Transverse colon (tissue), 4 donors: ENCODE results near the gene RIMS1. TPM values are rescaled to one million over a fixed set of nuclear protein-coding genes. Genes with fewer than 3 reads are reported as not detected.

Experiments
- DNase-seq: peaks from one replicate; pipeline ENCODE4 v3.0.0-alpha.2; 2019
- H3K27ac ChIP-seq, 4 donors: fragments of 200-600 bp; sonication (generic); 2 replicates each; pipeline ENCODE4 v1.5.1; 2016 to 2018; ENCODE audit warnings: inconsistent platforms in 4 of 4
- H3K27me3 ChIP-seq: fragments of 200-600 bp; sonication (generic); 2 replicates; pipeline ENCODE4 v1.5.1; 2017; ENCODE audit warnings: inconsistent platforms
- H3K36me3 ChIP-seq, 4 donors: fragments of 200-600 bp; sonication (generic); 2 replicates each; pipeline ENCODE4 v1.5.1; 2017 to 2019; ENCODE audit warnings: inconsistent platforms in 4 of 4
- H3K4me1 ChIP-seq, 4 donors: fragments of 200-600 bp; sonication (generic); 2 replicates each; pipeline ENCODE4 v1.5.1; 2017 to 2020; ENCODE audit warnings: inconsistent platforms in 4 of 4
- H3K4me3 ChIP-seq, 4 donors: fragments of 200-600 bp; sonication (generic); 1 replicate in 1 of 4; 2 replicates in 3 of 4; pipeline versions ENCODE4 v1.5.1 to v1.6.1; 2017 to 2019; ENCODE audit warnings: inconsistent platforms in 4 of 4
- H3K9me3 ChIP-seq, 2 donors: fragments of 200-600 bp; sonication (generic); 2 replicates each; pipeline ENCODE4 v1.5.1; 2017 to 2019; ENCODE audit warnings: inconsistent platforms in 2 of 2
- EP300 ChIP-seq: sonication (generic); formaldehyde crosslinking; IDR thresholded peaks from one replicate; pipeline ENCODE4 v1.6.1; 2017; ENCODE audit warnings: antibody characterized with exemption, low read depth
- POLR2A ChIP-seq: fragments of 450-650 bp; IDR thresholded peaks from one replicate; pipeline ENCODE4 v1.6.1; 2016; ENCODE audit warnings: antibody characterized with exemption, mild to moderate bottlenecking, moderate library complexity
- POLR2AphosphoS5 ChIP-seq, 3 donors: sonication (generic); formaldehyde crosslinking; IDR thresholded peaks; one replicate each; pipeline ENCODE4 v1.6.1; 2016; ENCODE audit warnings: antibody characterized with exemption in 3 of 3
- WGBS, 2 donors: methylation state at CpG; one replicate each; pipeline ENCODE4 v1.1.5; 2018; ENCODE audit warnings: low coverage in 1 of 2; 5-methylcytosine and 5-hydroxymethylcytosine counted together
- in situ Hi-C, 4 donors: fragments of 200-750 bp; cut with MboI; loops; one replicate each; pipeline versions ENCODE4 v1.15.0 to v1.15.1; 2017; ENCODE audit warnings: low sequenced_read_pairs in 3 of 4, low pct_ligation_motif_present in 1 of 4, low pct_unique_long_range_greater_than_20kb in 1 of 4
- intact Hi-C: fragments of 100-400 bp; cut with DNase I; formaldehyde crosslinking; loops from one replicate; pipeline ENCODE4 v1.15.1; 2023; ENCODE audit warnings: low total_unique reads
- total RNA-seq, 4 donors: library from RNA; depleted of rRNA; stranded (reverse); fragments of >200 nt; gene quantifications; one replicate each; pipeline ENCODE4 v1.1.0, GENCODE V29; 2016
- TF ChIP-seq, protein P1 (sequence below), 5 experiments: fragments of 200-600 bp in 3 of 5; fragments of 450-650 bp in 2 of 5; sonication (generic) in 3 of 5; IDR thresholded peaks; 1 replicate in 2 of 5; 2 replicates in 3 of 5; pipeline ENCODE4 v1.5.1; 2016 to 2017; ENCODE audit warnings: antibody characterized with exemption in 5 of 5, inconsistent platforms in 3 of 5, mild to moderate bottlenecking in 2 of 5, moderate library complexity in 1 of 5

Gene RIMS1
- total RNA-seq, 4 donors from 2014 or later = 0.32 to 0.41 TPM; not detected in 2

GRCh38 chr6:71902261-71902660 lies 15.9 kb downstream of the RIMS1 start:
- Histone ChIP-seq H3K4me3 (no peak overlapping the region), H3K4me1 (no peaks in the 10 kb centered on the region), H3K9me3 (no peaks in the 10 kb centered on the region), H3K36me3 (no peaks in the 10 kb centered on the region), H3K27me3 (no peaks in the 10 kb centered on the region), H3K27ac (no peak overlapping the region)
- no peak for DNase-seq
- in situ Hi-C loops = no loop called here
- no peak for TF ChIP-seq POLR2A
- TF ChIP-seq, protein P1, sequence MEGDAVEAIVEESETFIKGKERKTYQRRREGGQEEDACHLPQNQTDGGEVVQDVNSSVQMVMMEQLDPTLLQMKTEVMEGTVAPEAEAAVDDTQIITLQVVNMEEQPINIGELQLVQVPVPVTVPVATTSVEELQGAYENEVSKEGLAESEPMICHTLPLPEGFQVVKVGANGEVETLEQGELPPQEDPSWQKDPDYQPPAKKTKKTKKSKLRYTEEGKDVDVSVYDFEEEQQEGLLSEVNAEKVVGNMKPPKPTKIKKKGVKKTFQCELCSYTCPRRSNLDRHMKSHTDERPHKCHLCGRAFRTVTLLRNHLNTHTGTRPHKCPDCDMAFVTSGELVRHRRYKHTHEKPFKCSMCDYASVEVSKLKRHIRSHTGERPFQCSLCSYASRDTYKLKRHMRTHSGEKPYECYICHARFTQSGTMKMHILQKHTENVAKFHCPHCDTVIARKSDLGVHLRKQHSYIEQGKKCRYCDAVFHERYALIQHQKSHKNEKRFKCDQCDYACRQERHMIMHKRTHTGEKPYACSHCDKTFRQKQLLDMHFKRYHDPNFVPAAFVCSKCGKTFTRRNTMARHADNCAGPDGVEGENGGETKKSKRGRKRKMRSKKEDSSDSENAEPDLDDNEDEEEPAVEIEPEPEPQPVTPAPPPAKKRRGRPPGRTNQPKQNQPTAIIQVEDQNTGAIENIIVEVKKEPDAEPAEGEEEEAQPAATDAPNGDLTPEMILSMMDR (IDR thresholded peaks at IDR 0.05) = no peak
- no peak for TF ChIP-seq POLR2AphosphoS5 (IDR thresholded peaks at IDR 0.05)
- TF ChIP-seq EP300 = no peak
- intact Hi-C loops = no loop called here

DNA sequence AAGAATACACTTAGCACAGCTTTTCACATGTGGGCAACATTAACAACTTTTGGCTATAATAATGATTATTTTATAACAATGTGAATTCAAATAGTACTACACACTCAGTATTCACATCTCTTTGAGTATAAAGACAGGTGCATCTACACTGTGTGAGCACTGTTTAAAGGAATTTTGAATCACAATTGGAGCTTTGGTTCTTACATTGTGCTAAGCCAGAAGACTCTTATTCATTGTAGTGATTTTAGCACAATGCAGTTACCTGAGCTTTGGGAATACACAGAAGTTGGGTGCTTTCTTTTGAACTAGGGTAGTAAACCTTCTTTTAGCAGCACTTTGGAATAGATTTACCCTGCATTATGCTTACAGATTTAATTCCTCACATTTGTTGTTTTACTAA lies 20.5 kb downstream of the RIMS1 start:
- TF ChIP-seq POLR2A (no peak), EP300 (no peak), POLR2AphosphoS5 (IDR thresholded peaks at IDR 0.05) (no peak)
- TF ChIP-seq, protein P1 (IDR thresholded peaks at IDR 0.05) = no peak
- intact Hi-C loops (no loop called here), in situ Hi-C loops (no loop called here)
- no peaks in the 10 kb centered on the region for H3K27me3 ChIP-seq
- H3K4me3 ChIP-seq = no peak overlapping the region
- H3K4me1 ChIP-seq = no peaks in the 10 kb centered on the region
- DNase-seq = no peak
- no peak overlapping the region for H3K27ac ChIP-seq
- no peaks in the 10 kb centered on the region for H3K9me3 ChIP-seq
- no peaks in the 10 kb centered on the region for H3K36me3 ChIP-seq

GRCh38 chr6:71908162-71908765 lies 21.9 kb downstream of the RIMS1 start:
- WGBS, 2 donors = 77 to 78% methylated on average over 3 to 4 of the region's 4 CpGs
- in situ Hi-C loops = no loop called here
- Histone ChIP-seq H3K27ac (no peak overlapping the region), H3K36me3 (no peaks in the 10 kb centered on the region), H3K4me3 (no peak overlapping the region), H3K9me3 (no peaks in the 10 kb centered on the region), H3K4me1 (no peaks in the 10 kb centered on the region), H3K27me3 (no peaks in the 10 kb centered on the region)
- intact Hi-C loops = no loop called here
- DNase-seq = no peak
- TF ChIP-seq EP300 = no peak
- TF ChIP-seq POLR2AphosphoS5 (IDR thresholded peaks at IDR 0.05) = no peak

DNA sequence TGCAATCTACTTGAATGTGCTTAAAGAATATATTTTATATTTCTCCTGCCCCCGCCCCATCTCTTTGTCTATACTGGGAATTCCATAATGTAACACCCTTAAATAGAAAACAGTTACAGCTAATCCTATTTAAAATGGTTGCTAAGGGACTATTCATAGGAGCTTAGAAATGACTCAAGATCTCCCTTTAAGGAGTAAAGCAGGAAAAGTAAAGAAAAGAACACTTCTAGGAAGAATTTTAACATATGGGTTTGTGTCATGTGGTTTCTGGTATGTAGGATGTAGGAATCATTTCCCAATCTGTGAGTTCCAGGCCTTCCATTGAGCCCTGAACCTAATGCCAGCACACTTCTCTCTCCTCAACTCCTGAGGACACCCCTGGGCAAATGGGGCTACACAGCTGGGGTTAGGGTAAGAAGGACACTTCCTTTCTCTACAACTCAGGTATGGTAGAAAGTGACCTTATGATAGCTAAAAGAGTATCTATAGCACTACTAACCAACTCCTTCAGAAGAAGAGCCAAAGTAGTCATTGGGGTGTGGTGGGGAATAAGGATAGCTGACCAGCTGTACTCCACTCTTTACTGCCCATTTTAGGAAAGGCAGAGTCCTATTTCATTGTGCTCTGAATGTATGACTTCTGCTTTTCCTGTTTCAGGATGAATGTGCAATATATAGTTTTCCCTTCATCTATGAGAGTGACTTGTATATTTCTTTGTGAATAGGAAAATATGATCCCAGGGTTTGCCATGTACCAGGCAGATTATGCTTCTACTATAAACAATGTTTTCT lies 27.3 kb downstream of the RIMS1 start:
- H3K27ac ChIP-seq = no peak overlapping the region
- in situ Hi-C loops = no loop called here
- H3K27me3 ChIP-seq = no peaks in the 10 kb centered on the region
- no peak for DNase-seq
- H3K9me3 ChIP-seq = no peaks in the 10 kb centered on the region
- H3K36me3 ChIP-seq = no peaks in the 10 kb centered on the region
- H3K4me3 ChIP-seq = no peak overlapping the region
- 77 to 93% methylated on average over 1 of the region's 1 CpG for WGBS, 2 donors
- intact Hi-C loops = no loop called here
- no peak for TF ChIP-seq POLR2A
- no peak for TF ChIP-seq EP300
- TF ChIP-seq, protein P1 (IDR thresholded peaks at IDR 0.05) = no peak
- no peak for TF ChIP-seq POLR2AphosphoS5 (IDR thresholded peaks at IDR 0.05)
- no peaks in the 10 kb centered on the region for H3K4me1 ChIP-seq

DNA sequence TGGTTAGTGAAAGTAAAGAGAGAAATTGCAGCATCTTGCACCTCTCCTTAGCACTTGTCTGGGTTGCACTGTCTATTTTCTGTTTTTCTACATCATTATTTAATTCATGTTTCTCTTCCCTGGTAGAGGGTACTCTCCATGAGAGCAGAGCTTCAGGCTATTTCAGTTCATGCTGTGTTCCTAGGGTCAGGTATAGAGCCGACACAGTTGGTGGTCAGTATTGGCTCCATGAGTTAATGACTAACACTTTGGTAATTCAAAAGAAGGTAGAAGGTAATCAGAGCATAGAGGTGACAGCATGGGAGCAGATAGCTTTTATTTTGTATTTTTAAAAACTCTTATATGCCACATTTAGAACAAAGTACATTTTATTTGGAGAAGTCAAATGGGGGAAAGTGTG lies 42.7 kb downstream of the RIMS1 start:
- intact Hi-C loops = no loop called here
- WGBS, 2 donors = 63 to 65% methylated on average over 1 of the region's 1 CpG
- in situ Hi-C loops = no loop called here
- H3K36me3 ChIP-seq = no peaks in the 10 kb centered on the region
- DNase-seq = no peak
- H3K9me3 ChIP-seq = no peaks in the 10 kb centered on the region
- no peak overlapping the region for H3K4me3 ChIP-seq
- H3K27me3 ChIP-seq = no peaks in the 10 kb centered on the region
- H3K4me1 ChIP-seq = no peaks in the 10 kb centered on the region
- no peak overlapping the region for H3K27ac ChIP-seq
- TF ChIP-seq, protein P1 (IDR thresholded peaks at IDR 0.05) = no peak
